CD4-positive, alpha-beta T cell treated with Interleukin-17A for 1 hour (primary cell): ENCODE data around the gene UBE2E3.
"Not testable (repeated sequence)": the region's sequence is repeated elsewhere in the genome, so short reads cannot be mapped to it uniquely, and the experiment has no call there.

Source experiments
- DNase-seq: peaks from one replicate; pipeline ENCODE4 v3.0.0-alpha.2; 2020

The UBE2E3 gene

GRCh38 chr2:181077128-181077709 lies 96.8 kb downstream of the UBE2E3 start:
- DNase-seq: peak; percentile 78

- DNase-seq: no peak
Measured at GRCh38 chr2:181083140-181083539, 102.7 kb downstream of the UBE2E3 start.

- DNase-seq: no peak
Measured at GRCh38 chr2:181085734-181086133, 105.3 kb downstream of the UBE2E3 start.

GRCh38 chr2:181091920-181092319 lies 111.5 kb downstream of the UBE2E3 start:
- not testable (repeated sequence) for DNase-seq

GRCh38 chr2:181095486-181095885 lies 115.1 kb downstream of the UBE2E3 start:
- no peak for DNase-seq

GRCh38 chr2:181103659-181104058 lies 123.3 kb downstream of the UBE2E3 start:
- DNase-seq: no peak

GRCh38 chr2:181104512-181105115 lies 124.2 kb downstream of the UBE2E3 start:
- DNase-seq: peak; percentile 70

- DNase-seq: no peak
Measured at GRCh38 chr2:181105562-181105961, 125.2 kb downstream of the UBE2E3 start.

GRCh38 chr2:181106229-181106628 lies 125.8 kb downstream of the UBE2E3 start:
- DNase-seq: no peak

- DNase-seq: peak; percentile 49
Measured at GRCh38 chr2:181106789-181107627, 126.6 kb downstream of the UBE2E3 start.

GRCh38 chr2:181107628-181107945 lies 127.2 kb downstream of the UBE2E3 start:
- no peak for DNase-seq

- DNase-seq: no peak
Measured at GRCh38 chr2:181111059-181111458, 130.7 kb downstream of the UBE2E3 start.

- DNase-seq: no peak
Measured at GRCh38 chr2:181112916-181113315, 132.5 kb downstream of the UBE2E3 start.
